HepG2 (cell line): ENCODE measurements around the gene FAM219A. TPM values are rescaled to one million over a fixed set of nuclear protein-coding genes. Genes with fewer than 3 reads are reported as not detected.

Source experiments
- ATAC-seq: fragments of 200-7000 bp; cut with Tn5 transposase; 3 replicates; pipeline ENCODE4 v1.9.1; 2020; ENCODE audit warnings: mild to moderate bottlenecking, moderate library complexity
- BruUV-seq: library from RNA; stranded (reverse); fragments of 400-500 nt; replicated peaks from 2 replicates; lab custom pipeline; 2021; lab: Mats Ljungman, UMichigan
- CTCF ChIA-PET: fragments of 300-600 bp; formaldehyde crosslinking; extraction: SDS; loops from one replicate; lab custom pipeline; 2021; ENCODE audit warnings: low total read pairs, inconsistent platforms, low intra/inter-chr PET ratio; lab: Yijun Ruan, JAX
- POLR2A ChIA-PET: fragments of 350-600 bp; sonication (Branson Sonifier 250); formaldehyde crosslinking; loops from one replicate; lab custom pipeline; 2020; ENCODE audit warnings: antibody characterized with exemption, inconsistent platforms; lab: Yijun Ruan, JAX
- DNase-seq: peaks from one replicate; pipeline ENCODE4 v3.0.0-alpha.2; 2015; ENCODE audit warnings: low spot score
- FAIRE-seq: peaks from 3 replicates; lab custom pipeline; 2011; peaks lifted over from hg19 to GRCh38; lab: Jason Lieb, UNC
- H2AFZ ChIP-seq: one replicate; pipeline ENCODE4 v1.6.1; 2011; ENCODE audit warnings: low read length, inconsistent platforms
- H3K27ac ChIP-seq: fragments of 300-600 bp; 3 replicates; pipeline ENCODE4 v1.8.0; 2011; ENCODE audit warnings: mixed run types, mild to moderate bottlenecking, mixed read lengths, low read length, inconsistent platforms; ENCODE audit not compliant: insufficient read depth; ENCODE audit errors: extremely low read length
- H3K27me3 ChIP-seq, 2 experiments: fragments of 200-600 bp in 1 of 2; 2 replicates in 1 of 2; 3 replicates in 1 of 2; pipeline versions ENCODE4 v1.6.0 to v1.8.0; 2011; ENCODE audit warnings: low read length in 2 of 2, mild to moderate bottlenecking in 2 of 2, moderate library complexity in 2 of 2, inconsistent platforms in 1 of 2; ENCODE audit not compliant: insufficient read depth in 2 of 2, control insufficient read depth in 1 of 2
- H3K36me3 ChIP-seq, 2 experiments: fragments of 200-600 bp in 1 of 2; replicated peaks in 1 of 2; 2 replicates in 1 of 2; 3 replicates in 1 of 2; pipeline versions ENCODE4 v1.5.1 to v1.8.0; 2011; ENCODE audit warnings: low read length in 2 of 2, inconsistent platforms in 1 of 2; ENCODE audit not compliant: insufficient read depth in 2 of 2, control insufficient read depth in 1 of 2
- H3K4me1 ChIP-seq: 2 replicates; pipeline ENCODE4 v1.5.1; 2012; ENCODE audit warnings: low read length, inconsistent platforms; ENCODE audit not compliant: insufficient read depth
- H3K4me2 ChIP-seq: 2 replicates; pipeline ENCODE4 v1.6.0; 2011; ENCODE audit warnings: low read depth, low read length, inconsistent platforms
- H3K4me3 ChIP-seq, 3 experiments: fragments of 200-600 bp in 1 of 3; sonication (generic), shearing (Covaris generic) in 1 of 3; replicated peaks in 1 of 3; 2 replicates each; pipeline ENCODE4 v1.5.1; 2011 to 2016; ENCODE audit warnings: low read length in 3 of 3, inconsistent platforms in 2 of 3, low read depth in 2 of 3, mild to moderate bottlenecking in 2 of 3, control low read depth in 1 of 3, mixed read lengths in 1 of 3; ENCODE audit not compliant: insufficient read depth in 1 of 3
- H3K79me2 ChIP-seq: one replicate; pipeline ENCODE4 v1.6.1; 2011; ENCODE audit warnings: low read length, inconsistent platforms; ENCODE audit not compliant: insufficient read depth
- H3K9ac ChIP-seq: 2 replicates; pipeline ENCODE4 v1.6.0; 2011; ENCODE audit warnings: mild to moderate bottlenecking, low read depth, low read length, inconsistent platforms; ENCODE audit not compliant: insufficient read depth
- H3K9me3 ChIP-seq: 2 replicates; pipeline ENCODE4 v1.5.1; 2012; ENCODE audit warnings: mild to moderate bottlenecking, low read length
- H4K20me1 ChIP-seq: 2 replicates; pipeline ENCODE4 v1.6.0; 2011; ENCODE audit warnings: inconsistent platforms, mild to moderate bottlenecking, low read length, moderate library complexity; ENCODE audit not compliant: insufficient read depth
- ARNTL ChIP-seq: sonication (generic); formaldehyde crosslinking; IDR thresholded peaks from 2 replicates; pipeline ENCODE4 v1.4.0; 2020; ENCODE audit warnings: mild to moderate bottlenecking, missing genetic modification reagents
- ATF4 ChIP-seq, 2 experiments: fragments of 450-650 bp in 1 of 2; sonication (generic) in 1 of 2; formaldehyde crosslinking; IDR thresholded peaks; 2 replicates each; pipeline versions ENCODE4 v1.5.0 to v1.8.0; 2020 to 2022; ENCODE audit warnings: mild to moderate bottlenecking in 1 of 2, missing genetic modification reagents in 1 of 2
- EZH2 ChIP-seq: conservative IDR thresholded peaks from 2 replicates; pipeline ENCODE4 v1.6.1; 2012; ENCODE audit warnings: mild to moderate bottlenecking, low read depth, low read length, moderate library complexity
- FOXJ3 ChIP-seq: sonication (generic); formaldehyde crosslinking; IDR thresholded peaks from 2 replicates; pipeline ENCODE4 v1.4.0; 2020; ENCODE audit warnings: missing genetic modification reagents, mild to moderate bottlenecking, borderline replicate concordance
- MEIS1 ChIP-seq: sonication (generic); formaldehyde crosslinking; IDR thresholded peaks from 2 replicates; pipeline ENCODE4 v1.9.0; 2021; ENCODE audit warnings: mild to moderate bottlenecking, missing genetic modification reagents, moderate library complexity, borderline replicate concordance
- MTF1 ChIP-seq: sonication (generic); formaldehyde crosslinking; IDR thresholded peaks from 2 replicates; pipeline ENCODE4 v1.5.0; 2020; ENCODE audit warnings: missing genetic modification reagents
- POGZ ChIP-seq: sonication (generic); formaldehyde crosslinking; IDR thresholded peaks from 2 replicates; pipeline ENCODE4 v1.4.0; 2020; ENCODE audit warnings: mild to moderate bottlenecking, missing genetic modification reagents
- TEAD3 ChIP-seq: optimal IDR thresholded peaks from 2 replicates; pipeline ENCODE3; 2016; ENCODE audit warnings: borderline replicate concordance
- TSC22D2 ChIP-seq: sonication (generic); formaldehyde crosslinking; IDR thresholded peaks from 2 replicates; pipeline ENCODE4 v1.5.1; 2020; ENCODE audit warnings: missing genetic modification reagents, mild to moderate bottlenecking, borderline replicate concordance
- ZNF331 ChIP-seq: sonication (generic); formaldehyde crosslinking; IDR thresholded peaks from 2 replicates; pipeline ENCODE4 v1.4.0; 2020; ENCODE audit warnings: missing genetic modification reagents
- ZNF430 ChIP-seq: sonication (generic); formaldehyde crosslinking; IDR thresholded peaks from 2 replicates; pipeline ENCODE4 v1.9.0; 2021; ENCODE audit warnings: mild to moderate bottlenecking, missing genetic modification reagents
- ZNF558 ChIP-seq: sonication (generic); formaldehyde crosslinking; IDR thresholded peaks from 2 replicates; pipeline ENCODE4 v1.9.0; 2022; ENCODE audit warnings: mild to moderate bottlenecking, missing genetic modification reagents, borderline replicate concordance
- ZNF639 ChIP-seq: conservative IDR thresholded peaks from 2 replicates; pipeline ENCODE4 v1.6.1; 2018; ENCODE audit warnings: missing genetic modification reagents
- ZNF644 ChIP-seq: IDR thresholded peaks from 2 replicates; pipeline ENCODE4 v1.6.1; 2016; ENCODE audit warnings: low read depth
- ZNF652 ChIP-seq: IDR thresholded peaks from 2 replicates; pipeline ENCODE4 v1.6.1; 2016; ENCODE audit warnings: low read depth, borderline replicate concordance
- ZNF678 ChIP-seq: sonication (generic); formaldehyde crosslinking; IDR thresholded peaks from 2 replicates; pipeline ENCODE4 v1.4.0; 2020; ENCODE audit warnings: mild to moderate bottlenecking, missing genetic modification reagents
- ZNF746 ChIP-seq: sonication (generic); formaldehyde crosslinking; IDR thresholded peaks from 2 replicates; pipeline ENCODE4 v1.8.0; 2022; ENCODE audit warnings: mild to moderate bottlenecking, missing genetic modification reagents
- ZNF83 ChIP-seq: sonication (generic); formaldehyde crosslinking; IDR thresholded peaks from 2 replicates; pipeline ENCODE4 v1.4.0; 2020; ENCODE audit warnings: missing genetic modification reagents, mild to moderate bottlenecking, borderline replicate concordance
- WGBS: methylation state at CpG from one replicate; pipeline ENCODE4 v1.1.6; 2017; ENCODE audit warnings: low lambda C conversion rate; 5-methylcytosine and 5-hydroxymethylcytosine counted together
- in situ Hi-C: cut with HindIII; loops from 2 replicates; pipeline ENCODE4 v1.10.0; 2017; ENCODE audit warnings: low pct_unique_long_range_greater_than_20kb; ENCODE audit not compliant: extremely low pct_ligation_motif_present
- intact Hi-C: fragments of 100-400 bp; cut with micrococcal nuclease; formaldehyde crosslinking; loops from one replicate; pipeline ENCODE4 v1.10.0; 2022; ENCODE audit not compliant: unreplicated experiment
- polyA plus RNA-seq, 8 experiments: library from polyadenylated mRNA; depleted of rRNA in 3 of 8; stranded (reverse) in 7 of 8; unstranded in 1 of 8; fragments of >200 nt; fragmentation: Illumina TruSeq in 4 of 8; extraction: Trizol in 4 of 8; gene quantifications; 2 replicates each; pipeline versions ENCODE4 v1.2.1 to v1.2.3, GENCODE V29; 2011 to 2016; ENCODE audit warnings: low read depth in 4 of 8, missing spikeins in 1 of 8, mixed read lengths in 1 of 8; ENCODE audit not compliant: insufficient read depth in 1 of 8
- total RNA-seq, 5 experiments: library from RNA; depleted of rRNA; stranded (reverse); fragments of >200 nt; fragmentation: Illumina TruSeq; extraction: Trizol; gene quantifications; 2 replicates each; pipeline ENCODE4 v1.2.3, GENCODE V29; 2016; ENCODE audit warnings: low read depth in 1 of 5

The FAM219A gene
- total and polyA plus RNA-seq, 2 of the 13 experiments (the other 11 are each of a cell fraction or from before 2014, with no cell fraction given) = 3.9 to 6.4 TPM

- Histone ChIP-seq H3K36me3 (no peaks in the 10 kb centered on the region), H3K27ac (no peak overlapping the region), H3K9me3 (no peaks in the 10 kb centered on the region), H3K4me2 (no peak overlapping the region), H3K9ac (no peak overlapping the region), H3K79me2 (no peaks in the 10 kb centered on the region), H3K4me1 (peaks cover 23% of the 10 kb centered on the region)
- CTCF ChIA-PET = no interaction called here
- in situ Hi-C loops = no loop called here
- FAIRE-seq = no peak
- intact Hi-C loops = no loop called here
- WGBS = 0% methylated on average over 1 of the region's 3 CpGs
- TF ChIP-seq ATF4 (CRISPR knock-in tag; IDR thresholded peaks at IDR 0.05) (no peak), ZNF331 (no peak), ZNF652 (CRISPR knock-in tag) (no peak), POGZ (no peak), EZH2 (no peak), ARNTL (CRISPR knock-in tag) (no peak), MTF1 (CRISPR knock-in tag) (no peak), ZNF83 (CRISPR knock-in tag) (no peak), ZNF746 (CRISPR knock-in tag) (no peak), ZNF639 (CRISPR knock-in tag) (no peak), FOXJ3 (CRISPR knock-in tag) (no peak), ZNF558 (CRISPR knock-in tag) (no peak), ZNF430 (CRISPR knock-in tag) (no peak), MEIS1 (CRISPR knock-in tag) (no peak), ZNF644 (CRISPR knock-in tag) (no peak), TEAD3 (CRISPR knock-in tag) (no peak), TSC22D2 (CRISPR knock-in tag) (no peak), ZNF678 (CRISPR knock-in tag) (no peak)
- TF ChIP-seq, all 625 proteins: peak for 0
- Histone ChIP-seq H2AFZ (no peak overlapping the region), H3K4me3 (no peak overlapping the region), H3K27me3 (peaks cover 0 to 5% of the 10 kb centered on the region in 2 experiments; a peak in 2 of 5 replicates), H4K20me1 (no peaks in the 10 kb centered on the region; the same call in 1 of the 2 replicates)
- ATAC-seq (no peak), DNase-seq (no peak)
- POLR2A ChIA-PET = no interaction called here
- BruUV-seq = no TSS peak
Observed at GRCh38 chr9:34498553-34498952, 40.2 kb upstream of the FAM219A start.
